ENCODE measurements around the gene RSRC1.

DNA sequence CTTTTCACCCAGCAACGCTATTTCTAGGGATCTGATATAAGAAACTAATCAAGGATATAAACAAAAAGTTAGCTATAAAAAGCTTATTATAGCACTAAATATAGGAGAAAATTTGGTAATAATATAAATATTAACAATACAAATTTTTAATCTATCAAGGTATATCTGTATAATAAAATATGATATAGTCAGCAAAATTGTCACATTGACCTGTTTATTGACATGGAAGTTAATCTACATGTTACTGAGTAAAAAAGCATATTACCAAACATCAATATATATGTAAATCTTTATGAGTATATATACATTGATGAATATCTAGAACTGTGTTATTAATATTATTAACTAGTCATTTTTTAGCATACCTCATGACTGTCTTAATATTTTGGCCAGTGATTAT, 30.3 kb upstream of the RSRC1 start:
- TF ChIP-seq EZH2 (IDR thresholded peaks at IDR 0.05) = no peak
- TF ChIP-seq, protein P1, sequence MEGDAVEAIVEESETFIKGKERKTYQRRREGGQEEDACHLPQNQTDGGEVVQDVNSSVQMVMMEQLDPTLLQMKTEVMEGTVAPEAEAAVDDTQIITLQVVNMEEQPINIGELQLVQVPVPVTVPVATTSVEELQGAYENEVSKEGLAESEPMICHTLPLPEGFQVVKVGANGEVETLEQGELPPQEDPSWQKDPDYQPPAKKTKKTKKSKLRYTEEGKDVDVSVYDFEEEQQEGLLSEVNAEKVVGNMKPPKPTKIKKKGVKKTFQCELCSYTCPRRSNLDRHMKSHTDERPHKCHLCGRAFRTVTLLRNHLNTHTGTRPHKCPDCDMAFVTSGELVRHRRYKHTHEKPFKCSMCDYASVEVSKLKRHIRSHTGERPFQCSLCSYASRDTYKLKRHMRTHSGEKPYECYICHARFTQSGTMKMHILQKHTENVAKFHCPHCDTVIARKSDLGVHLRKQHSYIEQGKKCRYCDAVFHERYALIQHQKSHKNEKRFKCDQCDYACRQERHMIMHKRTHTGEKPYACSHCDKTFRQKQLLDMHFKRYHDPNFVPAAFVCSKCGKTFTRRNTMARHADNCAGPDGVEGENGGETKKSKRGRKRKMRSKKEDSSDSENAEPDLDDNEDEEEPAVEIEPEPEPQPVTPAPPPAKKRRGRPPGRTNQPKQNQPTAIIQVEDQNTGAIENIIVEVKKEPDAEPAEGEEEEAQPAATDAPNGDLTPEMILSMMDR (IDR thresholded peaks at IDR 0.05) = no peak

Measured in neural progenitor cell (in vitro differentiated cells).